Measurements from ENCODE around the gene PGM3. TPM values are rescaled to one million over a fixed set of nuclear protein-coding genes. Genes with fewer than 3 reads are reported as not detected.

Gene PGM3
- total and polyA plus RNA-seq, 2 of the 4 experiments (the other 2 are of a cell fraction): 68.4 to 336 TPM

GRCh38 chr6:83183082-83183828 is 9.8 kb downstream of the PGM3 start (continued):
- TF ChIP-seq BHLHE40 (IDR thresholded peaks at IDR 0.05; ENCODE audit: low read depth, low read length): no peak

- H4K20me1 ChIP-seq (ENCODE audit: insufficient read depth, low read length): peaks cover 27% of the 10 kb centered on the region; the same call in 1 of the 2 replicates
- CTCF ChIA-PET: interaction anchor here (0.6 kb wide), 1 partner anchor 519 kb away, joined by 4 read pairs; no protein-coding TSS in a partner anchor
Observed at GRCh38 chr6:83182114-83182513, 11.0 kb downstream of the PGM3 start.

More at GRCh38 chr6:83182114-83182513, 11.0 kb downstream of the PGM3 start:
- Histone ChIP-seq H2AK5ac (ENCODE audit: low read depth, low read length) (no peak overlapping the region), H3K4ac (ENCODE audit: low read depth, low read length) (no peak overlapping the region), H3K4me1 (ENCODE audit: control insufficient read depth, insufficient read depth, low read length) (peaks cover 2% of the 10 kb centered on the region), H3K79me1 (ENCODE audit: low read depth in 1 of 2, low read length in 2 of 2) (peaks cover 35 to 47% of the 10 kb centered on the region in 2 experiments), H2BK120ac (ENCODE audit: low read depth, low read length) (no peak overlapping the region), H3K14ac (replicated peaks; ENCODE audit: low read depth, low read length) (no peak overlapping the region), H3K23ac (ENCODE audit: low read depth, low read length) (no peak overlapping the region), H4K8ac (ENCODE audit: low read depth in 2 of 2, low read length in 2 of 2) (no peak overlapping the region), H3K4me2 (ENCODE audit: low read depth, low read length) (no peak overlapping the region), H3K9ac (ENCODE audit: low read depth, low read length) (no peak overlapping the region), H3K9me1 (ENCODE audit: insufficient read depth, low read length) (peaks cover 3% of the 10 kb centered on the region; the same call in 1 of the 2 replicates), H3K56ac (ENCODE audit: extremely low read depth, insufficient read depth, low read length) (no peak overlapping the region), H3K27ac (ENCODE audit: insufficient read depth, low read length) (no peak overlapping the region), H4K5ac (ENCODE audit: low read depth, low read length) (no peak overlapping the region), H3K36me3 (ENCODE audit: control insufficient read depth, insufficient read depth, low read length) (peaks cover 40% of the 10 kb centered on the region), H3K27me3 (ENCODE audit: control insufficient read depth, insufficient read depth, low read length) (no peaks in the 10 kb centered on the region), H2AFZ (replicated peaks; ENCODE audit: low read length, poor library complexity) (no peak overlapping the region), H2BK20ac (ENCODE audit: low read depth, low read length) (no peak overlapping the region), H3K9me3 (ENCODE audit: control insufficient read depth, insufficient read depth, low read length) (no peaks in the 10 kb centered on the region), H2AK9ac (replicated peaks; ENCODE audit: low read depth, low read length, poor library complexity) (no peak overlapping the region), H4K91ac (ENCODE audit: insufficient read depth, low read depth, low read length) (no peak overlapping the region), H3K4me3 (ENCODE audit: insufficient read depth, low read depth, low read length) (no peak overlapping the region), H2BK15ac (ENCODE audit: low read depth, low read length) (no peak overlapping the region), H3K18ac (ENCODE audit: low read depth, low read length) (no peak overlapping the region), H2BK5ac (ENCODE audit: low read depth, low read length, poor library complexity, severe bottlenecking) (no peak overlapping the region)
- TF ChIP-seq CHD1 (IDR thresholded peaks at IDR 0.05; ENCODE audit: low read depth, low read length) (no peak), POLR2A (IDR thresholded peaks at IDR 0.05; ENCODE audit: low read depth, low read length) (no peak), MAZ (IDR thresholded peaks at IDR 0.05; ENCODE audit: borderline replicate concordance, low read depth, low read length) (no peak), MAFK (IDR thresholded peaks at IDR 0.05; ENCODE audit: low read depth, low read length) (no peak), MXI1 (IDR thresholded peaks at IDR 0.05; ENCODE audit: borderline replicate concordance, low read depth, low read length) (no peak), CEBPB (IDR thresholded peaks at IDR 0.05; ENCODE audit: low read depth, low read length) (no peak), NFE2L2 (IDR thresholded peaks at IDR 0.05; ENCODE audit: low read depth, low read length) (no peak), RAD21 (IDR thresholded peaks at IDR 0.05; ENCODE audit: low read length) (no peak), ELK1 (IDR thresholded peaks at IDR 0.05; ENCODE audit: borderline replicate concordance, low read depth, low read length) (no peak), CTCF (conservative IDR thresholded peaks at IDR 0.05; ENCODE audit: low read depth, low read length) (no peak), FOS (IDR thresholded peaks at IDR 0.05; ENCODE audit: low read depth, low read length) (no peak)
- WGBS, 2 experiments (ENCODE audit: extremely low coverage in 2 of 2, insufficient read length in 1 of 2): no CpG with 5 or more reads among the region's 1 CpG
- ATAC-seq (ENCODE audit: low read depth) (no peak), DNase-seq (no peak)
- in situ Hi-C loops (cut with MboI; ENCODE audit: low sequenced_read_pairs) (no loop called here), dilution Hi-C loops (cut with HindIII; ENCODE audit: low sequenced_read_pairs, unreplicated experiment) (no loop called here), intact Hi-C loops (cut with micrococcal nuclease) (no loop called here)
- BruUV-seq (replicated peaks): no TSS peak
- POLR2A ChIA-PET (ENCODE audit: unreplicated experiment): interaction anchor here (0.5 kb wide), 1 partner anchor 15 kb away, joined by 5 read pairs; no protein-coding TSS in a partner anchor
